Stomach (tissue), 4 donors: ENCODE results near the gene DCAF5.

Experiments
- POLR2A ChIP-seq, 4 donors: fragments of 450-650 bp; IDR thresholded peaks; one replicate each; pipeline ENCODE4 v1.6.1; 2016; ENCODE audit warnings: antibody characterized with exemption in 4 of 4, control low read depth in 2 of 4, mild to moderate bottlenecking in 1 of 4, moderate library complexity in 1 of 4
- TF ChIP-seq, protein P1 (sequence below), 7 experiments: fragments of 450-650 bp in 4 of 7; fragments of 200-600 bp in 3 of 7; sonication (generic) in 3 of 7; IDR thresholded peaks; one replicate each; pipeline ENCODE4 v1.5.1; 2016 to 2019; ENCODE audit warnings: antibody characterized with exemption in 7 of 7, control low read depth in 2 of 7, mild to moderate bottlenecking in 1 of 7

GRCh38 chr14:69047255-69047654 is 105.7 kb downstream of the DCAF5 start:
- TF ChIP-seq, protein P1, sequence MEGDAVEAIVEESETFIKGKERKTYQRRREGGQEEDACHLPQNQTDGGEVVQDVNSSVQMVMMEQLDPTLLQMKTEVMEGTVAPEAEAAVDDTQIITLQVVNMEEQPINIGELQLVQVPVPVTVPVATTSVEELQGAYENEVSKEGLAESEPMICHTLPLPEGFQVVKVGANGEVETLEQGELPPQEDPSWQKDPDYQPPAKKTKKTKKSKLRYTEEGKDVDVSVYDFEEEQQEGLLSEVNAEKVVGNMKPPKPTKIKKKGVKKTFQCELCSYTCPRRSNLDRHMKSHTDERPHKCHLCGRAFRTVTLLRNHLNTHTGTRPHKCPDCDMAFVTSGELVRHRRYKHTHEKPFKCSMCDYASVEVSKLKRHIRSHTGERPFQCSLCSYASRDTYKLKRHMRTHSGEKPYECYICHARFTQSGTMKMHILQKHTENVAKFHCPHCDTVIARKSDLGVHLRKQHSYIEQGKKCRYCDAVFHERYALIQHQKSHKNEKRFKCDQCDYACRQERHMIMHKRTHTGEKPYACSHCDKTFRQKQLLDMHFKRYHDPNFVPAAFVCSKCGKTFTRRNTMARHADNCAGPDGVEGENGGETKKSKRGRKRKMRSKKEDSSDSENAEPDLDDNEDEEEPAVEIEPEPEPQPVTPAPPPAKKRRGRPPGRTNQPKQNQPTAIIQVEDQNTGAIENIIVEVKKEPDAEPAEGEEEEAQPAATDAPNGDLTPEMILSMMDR (IDR thresholded peaks at IDR 0.05), result no peak
- TF ChIP-seq POLR2A (IDR thresholded peaks at IDR 0.05), result no peak
